ENCODE measurements around the gene SEPTIN1.
A peak's percentile ranks its signal among the peaks of the same experiment; 100 is the strongest.

SEPTIN1 gene

DNA sequence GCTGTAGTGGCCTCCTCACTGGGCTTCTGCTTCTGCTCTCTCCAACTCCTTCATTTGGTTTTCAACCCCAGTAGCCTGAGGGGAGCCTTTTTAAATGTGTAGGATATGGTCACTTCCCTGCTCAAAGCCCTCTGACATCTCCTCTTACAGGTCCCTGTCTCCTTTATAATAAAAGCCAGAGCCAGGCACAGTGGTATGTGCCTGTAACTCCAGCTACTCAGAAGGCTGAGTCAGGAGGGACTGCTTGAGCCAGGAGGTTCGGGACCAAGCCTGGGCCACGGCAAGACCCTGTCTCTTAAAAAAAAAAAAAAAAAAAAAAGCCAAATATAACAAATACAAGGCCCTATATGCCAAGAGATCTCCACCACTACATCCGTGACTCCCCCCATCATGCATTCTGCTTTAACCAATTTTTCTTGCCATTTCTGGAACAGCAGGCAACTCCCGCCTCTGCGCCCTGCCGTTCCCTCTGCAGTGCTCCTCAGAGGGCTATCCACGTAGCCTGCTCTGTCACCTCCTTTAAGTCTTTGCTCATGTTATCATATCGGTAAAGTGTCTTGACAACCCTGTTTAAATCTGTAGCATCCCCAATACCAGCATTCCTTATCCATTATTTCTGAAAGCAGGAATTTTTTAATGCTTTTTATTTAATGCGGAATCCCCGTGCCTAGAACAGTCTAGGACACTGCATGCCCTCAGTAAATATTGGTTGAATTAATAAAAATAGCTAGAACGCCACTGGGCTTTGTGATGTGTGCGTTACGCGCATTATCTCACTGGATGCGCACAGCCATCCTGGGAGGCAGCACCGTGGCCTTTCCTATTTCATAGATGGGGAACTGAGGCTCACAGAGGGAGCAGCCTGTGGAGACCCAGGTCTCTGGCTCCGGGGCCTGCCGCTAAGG, 34.5 kb upstream of the SEPTIN1 start:
- H2AFZ ChIP-seq (ENCODE audit: insufficient read depth, low read length, poor library complexity) = peak overlapping the region; percentile 38
- H3K18ac ChIP-seq (ENCODE audit: low read length) = no peak overlapping the region
- H3K9ac ChIP-seq (ENCODE audit: low read length) = peak overlapping the region; percentile 70
- H2AK5ac ChIP-seq (ENCODE audit: low read length) = no peak overlapping the region
- no peak overlapping the region for H3K4ac ChIP-seq (ENCODE audit: low read depth, low read length)
- no peak overlapping the region for H2BK5ac ChIP-seq (ENCODE audit: low read depth, low read length, poor library complexity)
- peak overlapping the region; percentile 31 for H3K14ac ChIP-seq (ENCODE audit: low read length)
- no peak overlapping the region for H2BK120ac ChIP-seq (ENCODE audit: insufficient read depth, low read length, poor library complexity)
- peak overlapping the region; percentile 52 for H4K8ac ChIP-seq (ENCODE audit: low read depth, low read length)
- peaks cover 7 to 10% of the 10 kb centered on the region in 2 experiments for H3K4me1 ChIP-seq (ENCODE audit: control insufficient read depth in 1 of 2, insufficient read depth in 2 of 2, low read length in 2 of 2)
- WGBS (ENCODE audit: extremely low coverage, insufficient coverage, insufficient read length) = no CpG with 5 or more reads among the region's 18 CpGs
- H3K27me3 ChIP-seq (ENCODE audit: insufficient read depth, low read length) = no peaks in the 10 kb centered on the region
- peaks cover 8 to 11% of the 10 kb centered on the region in 2 experiments for H3K36me3 ChIP-seq (ENCODE audit: control insufficient read depth in 1 of 2, insufficient read depth in 2 of 2, low read length in 2 of 2)
- DNase-seq = peak in 1 of 2 donors; percentile 27
- H3K79me2 ChIP-seq (ENCODE audit: control insufficient read depth, insufficient read depth, low read length, poor library complexity) = no peaks in the 10 kb centered on the region
- H3K79me1 ChIP-seq (ENCODE audit: low read length) = no peaks in the 10 kb centered on the region
- peak overlapping the region; percentile 23 for H4K91ac ChIP-seq (ENCODE audit: low read depth, low read length)
- no peaks in the 10 kb centered on the region for H3K9me3 ChIP-seq (ENCODE audit: insufficient read depth, low read depth, low read length)
- peak overlapping the region; percentile 70 for H3K4me3 ChIP-seq (ENCODE audit: low read depth, low read length)
- H2BK12ac ChIP-seq (ENCODE audit: low read length) = no peak overlapping the region
- H4K12ac ChIP-seq (ENCODE audit: low read depth, low read length) = peak overlapping the region; percentile 13
- peak overlapping the region; percentile 26 for H3K27ac ChIP-seq (ENCODE audit: low read depth, low read length)
- peak overlapping the region; percentile 84 for H3K4me2 ChIP-seq (ENCODE audit: low read length)
- no peak overlapping the region for H3K23ac ChIP-seq (ENCODE audit: low read length)

DNA sequence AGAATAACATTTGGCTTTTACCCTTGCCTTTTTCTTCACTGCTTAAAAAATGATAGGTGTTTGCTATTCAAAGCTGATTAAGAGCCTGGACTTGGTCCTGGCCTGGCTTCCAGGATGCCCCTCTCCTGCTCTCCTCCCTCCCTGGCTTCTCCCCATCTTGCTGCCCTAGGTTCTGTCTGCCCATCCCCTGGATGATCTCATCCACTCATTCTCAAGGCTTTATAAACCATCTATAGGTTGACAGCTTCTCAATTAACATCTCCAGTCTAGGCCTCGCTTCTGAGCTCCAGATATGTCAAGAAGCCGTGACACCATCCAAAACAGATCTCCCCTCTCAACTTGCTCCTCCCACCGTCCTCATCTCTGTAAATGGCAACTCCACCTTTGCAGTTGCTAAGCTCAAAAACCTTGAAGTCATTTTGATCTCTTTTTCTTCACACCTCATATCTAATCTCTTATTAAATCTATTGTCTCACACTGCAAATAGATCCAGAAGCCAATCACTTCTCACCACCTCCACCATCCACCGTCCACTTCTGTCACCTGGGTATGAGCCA, 33.8 kb upstream of the SEPTIN1 start:
- Histone ChIP-seq H4K12ac (ENCODE audit: low read depth, low read length) (no peak overlapping the region), H3K79me2 (ENCODE audit: control insufficient read depth, insufficient read depth, low read length, poor library complexity) (no peaks in the 10 kb centered on the region), H3K23ac (ENCODE audit: low read length) (no peak overlapping the region), H3K79me1 (ENCODE audit: low read length) (no peaks in the 10 kb centered on the region), H3K27ac (ENCODE audit: low read depth, low read length) (no peak overlapping the region), H3K4me3 (ENCODE audit: low read depth, low read length) (no peak overlapping the region), H2BK5ac (ENCODE audit: low read depth, low read length, poor library complexity) (no peak overlapping the region), H3K27me3 (ENCODE audit: insufficient read depth, low read length) (no peaks in the 10 kb centered on the region), H3K9me3 (ENCODE audit: insufficient read depth, low read depth, low read length) (no peaks in the 10 kb centered on the region), H3K14ac (ENCODE audit: low read length) (no peak overlapping the region), H3K4ac (ENCODE audit: low read depth, low read length) (no peak overlapping the region), H3K18ac (ENCODE audit: low read length) (no peak overlapping the region), H4K8ac (ENCODE audit: low read depth, low read length) (no peak overlapping the region), H2AFZ (ENCODE audit: insufficient read depth, low read length, poor library complexity) (no peak overlapping the region), H2AK5ac (ENCODE audit: low read length) (no peak overlapping the region), H3K4me1 (ENCODE audit: control insufficient read depth in 1 of 2, insufficient read depth in 2 of 2, low read length in 2 of 2) (peaks cover 7 to 10% of the 10 kb centered on the region in 2 experiments), H3K4me2 (ENCODE audit: low read length) (no peak overlapping the region), H4K91ac (ENCODE audit: low read depth, low read length) (no peak overlapping the region), H3K9ac (ENCODE audit: low read length) (no peak overlapping the region), H2BK120ac (ENCODE audit: insufficient read depth, low read length, poor library complexity) (no peak overlapping the region), H2BK12ac (ENCODE audit: low read length) (no peak overlapping the region), H3K36me3 (ENCODE audit: control insufficient read depth in 1 of 2, insufficient read depth in 2 of 2, low read length in 2 of 2) (peaks cover 8 to 15% of the 10 kb centered on the region in 2 experiments)
- DNase-seq = no peak
- no CpG with 5 or more reads among the region's 4 CpGs for WGBS (ENCODE audit: extremely low coverage, insufficient coverage, insufficient read length)

DNA sequence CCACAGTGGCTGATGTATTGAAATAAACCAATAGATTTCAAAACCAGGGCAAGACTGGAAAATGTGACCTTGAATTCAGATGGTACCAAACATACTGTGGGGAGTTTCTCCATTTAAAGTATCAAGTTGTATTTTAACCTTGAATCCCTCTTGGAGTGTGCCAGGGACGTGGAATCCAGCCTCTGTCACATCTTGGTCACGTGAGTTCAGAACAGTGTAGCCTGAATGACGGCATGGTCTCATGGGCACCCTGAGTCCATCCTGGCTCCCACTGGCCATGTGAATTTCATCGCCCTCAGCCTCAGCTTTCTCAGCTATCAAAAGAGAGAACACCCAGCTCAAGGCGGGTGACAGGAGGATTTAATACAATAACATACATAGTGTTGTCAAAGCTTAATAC, 31.8 kb upstream of the SEPTIN1 start:
- Histone ChIP-seq H3K4me1 (ENCODE audit: control insufficient read depth in 1 of 2, insufficient read depth in 2 of 2, low read length in 2 of 2) (peaks cover 7 to 10% of the 10 kb centered on the region in 2 experiments), H3K36me3 (ENCODE audit: control insufficient read depth in 1 of 2, insufficient read depth in 2 of 2, low read length in 2 of 2) (peaks cover 9 to 15% of the 10 kb centered on the region in 2 experiments), H3K4ac (ENCODE audit: low read depth, low read length) (no peak overlapping the region), H3K9me3 (ENCODE audit: insufficient read depth, low read depth, low read length) (no peaks in the 10 kb centered on the region), H4K12ac (ENCODE audit: low read depth, low read length) (no peak overlapping the region), H3K9ac (ENCODE audit: low read length) (no peak overlapping the region), H2AFZ (ENCODE audit: insufficient read depth, low read length, poor library complexity) (no peak overlapping the region), H3K27ac (ENCODE audit: low read depth, low read length) (no peak overlapping the region), H2AK5ac (ENCODE audit: low read length) (no peak overlapping the region), H3K79me2 (ENCODE audit: control insufficient read depth, insufficient read depth, low read length, poor library complexity) (no peaks in the 10 kb centered on the region), H4K91ac (ENCODE audit: low read depth, low read length) (no peak overlapping the region), H3K4me3 (ENCODE audit: low read depth, low read length) (no peak overlapping the region), H3K4me2 (ENCODE audit: low read length) (no peak overlapping the region), H3K27me3 (ENCODE audit: insufficient read depth, low read length) (no peaks in the 10 kb centered on the region), H3K14ac (ENCODE audit: low read length) (no peak overlapping the region), H3K18ac (ENCODE audit: low read length) (no peak overlapping the region), H4K8ac (ENCODE audit: low read depth, low read length) (no peak overlapping the region), H3K23ac (ENCODE audit: low read length) (no peak overlapping the region), H2BK5ac (ENCODE audit: low read depth, low read length, poor library complexity) (no peak overlapping the region), H2BK12ac (ENCODE audit: low read length) (no peak overlapping the region), H2BK120ac (ENCODE audit: insufficient read depth, low read length, poor library complexity) (no peak overlapping the region), H3K79me1 (ENCODE audit: low read length) (no peaks in the 10 kb centered on the region)
- no peak for DNase-seq
- WGBS (ENCODE audit: extremely low coverage, insufficient coverage, insufficient read length) = no CpG with 5 or more reads among the region's 5 CpGs

DNA sequence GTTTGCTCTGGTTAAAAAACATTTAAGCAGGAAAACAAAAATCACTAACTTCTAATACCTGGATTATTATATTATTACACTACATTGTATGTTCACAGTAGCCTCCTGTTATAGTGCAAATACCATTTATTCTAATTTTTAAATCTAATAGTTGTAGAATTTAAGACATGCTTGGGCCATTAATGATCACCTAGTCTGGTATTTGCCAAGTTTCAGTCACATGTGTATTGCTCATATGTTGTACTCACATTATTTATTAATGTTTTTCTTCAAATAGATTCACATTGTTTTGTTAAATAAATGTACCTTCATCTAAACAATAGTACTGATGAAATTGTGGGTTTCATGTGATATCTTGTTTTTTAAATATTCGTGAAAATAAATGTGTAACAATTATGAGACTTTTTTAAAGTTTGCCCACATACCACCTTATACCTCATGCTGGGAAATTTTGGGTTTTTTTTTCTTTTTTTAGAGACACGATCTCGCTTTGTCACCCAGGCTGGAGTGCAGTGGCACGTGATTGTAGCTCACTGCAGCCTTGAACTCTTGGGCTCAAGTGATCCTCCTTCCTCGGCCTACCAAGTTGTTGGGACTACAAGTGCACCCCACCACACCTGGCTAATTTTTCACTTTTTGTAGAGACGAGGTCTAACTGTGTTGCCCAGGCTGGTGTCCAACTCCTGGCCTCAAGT, 30.9 kb upstream of the SEPTIN1 start:
- no peak overlapping the region for H4K12ac ChIP-seq (ENCODE audit: low read depth, low read length)
- DNase-seq = no peak
- H3K27me3 ChIP-seq (ENCODE audit: insufficient read depth, low read length) = no peaks in the 10 kb centered on the region
- no peak overlapping the region for H4K8ac ChIP-seq (ENCODE audit: low read depth, low read length)
- peaks cover 7 to 15% of the 10 kb centered on the region in 2 experiments for H3K36me3 ChIP-seq (ENCODE audit: control insufficient read depth in 1 of 2, insufficient read depth in 2 of 2, low read length in 2 of 2)
- no peak overlapping the region for H2AFZ ChIP-seq (ENCODE audit: insufficient read depth, low read length, poor library complexity)
- no peak overlapping the region for H3K9ac ChIP-seq (ENCODE audit: low read length)
- no CpG with 5 or more reads among the region's 6 CpGs for WGBS (ENCODE audit: extremely low coverage, insufficient coverage, insufficient read length)
- H3K79me1 ChIP-seq (ENCODE audit: low read length) = no peaks in the 10 kb centered on the region
- H2AK5ac ChIP-seq (ENCODE audit: low read length) = no peak overlapping the region
- no peak overlapping the region for H3K4ac ChIP-seq (ENCODE audit: low read depth, low read length)
- H2BK5ac ChIP-seq (ENCODE audit: low read depth, low read length, poor library complexity) = no peak overlapping the region
- H3K23ac ChIP-seq (ENCODE audit: low read length) = no peak overlapping the region
- no peaks in the 10 kb centered on the region for H3K9me3 ChIP-seq (ENCODE audit: insufficient read depth, low read depth, low read length)
- no peak overlapping the region for H4K91ac ChIP-seq (ENCODE audit: low read depth, low read length)
- H3K4me1 ChIP-seq (ENCODE audit: control insufficient read depth in 1 of 2, insufficient read depth in 2 of 2, low read length in 2 of 2) = peaks cover 7 to 10% of the 10 kb centered on the region in 2 experiments
- H3K79me2 ChIP-seq (ENCODE audit: control insufficient read depth, insufficient read depth, low read length, poor library complexity) = no peaks in the 10 kb centered on the region
- no peak overlapping the region for H3K27ac ChIP-seq (ENCODE audit: low read depth, low read length)
- no peak overlapping the region for H2BK120ac ChIP-seq (ENCODE audit: insufficient read depth, low read length, poor library complexity)
- no peak overlapping the region for H3K18ac ChIP-seq (ENCODE audit: low read length)
- no peak overlapping the region for H3K4me3 ChIP-seq (ENCODE audit: low read depth, low read length)
- no peak overlapping the region for H3K4me2 ChIP-seq (ENCODE audit: low read length)
- no peak overlapping the region for H2BK12ac ChIP-seq (ENCODE audit: low read length)
- no peak overlapping the region for H3K14ac ChIP-seq (ENCODE audit: low read length)
